Measurements from ENCODE around the gene USP50.
"Not testable (repeated sequence)": the region's sequence is repeated elsewhere in the genome, so short reads cannot be mapped to it uniquely, and the experiment has no call there.

The USP50 gene

GRCh38 chr15:50546566-50546965 is at the start of gene USP50:
USP50 (minus strand) TSS chr15:50546666; CDS start chr15:50546525, 141 bp downstream.
- no peak for DNase-seq (ENCODE audit: low spot score)

GRCh38 chr15:50594311-50594710 is 47.8 kb upstream of the USP50 start:
- no peak for DNase-seq (ENCODE audit: low spot score)

GRCh38 chr15:50593761-50594160 is 47.3 kb upstream of the USP50 start:
- no peak for DNase-seq (ENCODE audit: low spot score)

- DNase-seq (ENCODE audit: low spot score) = no peak
Observed at GRCh38 chr15:50590288-50590687, 43.8 kb upstream of the USP50 start.

- no peak for DNase-seq (ENCODE audit: low spot score)
Observed at GRCh38 chr15:50577492-50577891, 31.0 kb upstream of the USP50 start.

- DNase-seq (ENCODE audit: low spot score) = no peak
Observed at GRCh38 chr15:50576166-50576565, 29.7 kb upstream of the USP50 start.

GRCh38 chr15:50573842-50574241 is 27.4 kb upstream of the USP50 start:
- not testable (repeated sequence) for DNase-seq (ENCODE audit: low spot score)

GRCh38 chr15:50563756-50564155 is 17.3 kb upstream of the USP50 start:
- no peak for DNase-seq (ENCODE audit: low spot score)

- no peak for DNase-seq (ENCODE audit: low spot score)
Observed at GRCh38 chr15:50562735-50563640, 16.5 kb upstream of the USP50 start.

- no peak for DNase-seq (ENCODE audit: low spot score)
Observed at GRCh38 chr15:50558012-50558411, 11.5 kb upstream of the USP50 start.

- DNase-seq (ENCODE audit: low spot score) = no peak
Observed at GRCh38 chr15:50556642-50557371, 10.3 kb upstream of the USP50 start.

GRCh38 chr15:50552238-50552637 is 5.8 kb upstream of the USP50 start:
- DNase-seq (ENCODE audit: low spot score) = no peak

GRCh38 chr15:50549326-50549725 is 2.9 kb upstream of the USP50 start:
- DNase-seq (ENCODE audit: low spot score) = no peak

GRCh38 chr15:50544368-50544767 is 2.1 kb downstream of the USP50 start:
- DNase-seq (ENCODE audit: low spot score) = no peak

- DNase-seq (ENCODE audit: low spot score) = no peak
Observed at GRCh38 chr15:50543556-50543955, 2.9 kb downstream of the USP50 start.

GRCh38 chr15:50542887-50543210 is 3.6 kb downstream of the USP50 start:
- no peak for DNase-seq (ENCODE audit: low spot score)

- no peak for DNase-seq (ENCODE audit: low spot score)
Observed at GRCh38 chr15:50531766-50532165, 14.7 kb downstream of the USP50 start.

- no peak for DNase-seq (ENCODE audit: low spot score)
Observed at GRCh38 chr15:50531163-50531562, 15.3 kb downstream of the USP50 start.

GRCh38 chr15:50523851-50524251 is 22.6 kb downstream of the USP50 start:
- DNase-seq (ENCODE audit: low spot score) = no peak

GRCh38 chr15:50519740-50520425 is 26.6 kb downstream of the USP50 start:
- no peak for DNase-seq (ENCODE audit: low spot score)

- no peak for DNase-seq (ENCODE audit: low spot score)
Observed at GRCh38 chr15:50513001-50513400, 33.5 kb downstream of the USP50 start.

GRCh38 chr15:50506121-50506520 is 40.3 kb downstream of the USP50 start:
- no peak for DNase-seq (ENCODE audit: low spot score)

GRCh38 chr15:50505656-50506055 is 40.8 kb downstream of the USP50 start:
- not testable (repeated sequence) for DNase-seq (ENCODE audit: low spot score)
